M059J (cell line): ENCODE results near the gene SSH2. TPM values are rescaled to one million over a fixed set of nuclear protein-coding genes. Genes with fewer than 3 reads are reported as not detected.
"Not testable (repeated sequence)": the region's sequence is repeated elsewhere in the genome, so short reads cannot be mapped to it uniquely, and the experiment has no call there.

ENCODE experiments used
- DNase-seq: peaks from one replicate; pipeline ENCODE4 v3.0.0-alpha.2; 2012; ENCODE audit warnings: low read depth
- total RNA-seq: library from RNA; depleted of rRNA; stranded (reverse); fragments of >200 nt; shearing (Covaris generic); gene quantifications from 2 replicates; pipeline ENCODE4 v1.2.3, GENCODE V29; 2014; rRNA removed

SSH2 gene
- total RNA-seq, result 11.8 and 16.7 TPM in 2 replicates

- DNase-seq, result peak; percentile 90
Measured at GRCh38 chr17:29929533-29930408, at the start of gene SSH2. Gene SSH2, minus strand, starts transcription at chr17:29930228. Its CDS starts 228 bp downstream, at chr17:29930000.

GRCh38 chr17:29977836-29978235 is 47.8 kb upstream of the SSH2 start:
- peak; percentile 48 for DNase-seq

GRCh38 chr17:29973005-29973404 is 43.0 kb upstream of the SSH2 start:
- DNase-seq, result no peak

GRCh38 chr17:29972277-29972676 is 42.2 kb upstream of the SSH2 start:
- no peak for DNase-seq

DNA sequence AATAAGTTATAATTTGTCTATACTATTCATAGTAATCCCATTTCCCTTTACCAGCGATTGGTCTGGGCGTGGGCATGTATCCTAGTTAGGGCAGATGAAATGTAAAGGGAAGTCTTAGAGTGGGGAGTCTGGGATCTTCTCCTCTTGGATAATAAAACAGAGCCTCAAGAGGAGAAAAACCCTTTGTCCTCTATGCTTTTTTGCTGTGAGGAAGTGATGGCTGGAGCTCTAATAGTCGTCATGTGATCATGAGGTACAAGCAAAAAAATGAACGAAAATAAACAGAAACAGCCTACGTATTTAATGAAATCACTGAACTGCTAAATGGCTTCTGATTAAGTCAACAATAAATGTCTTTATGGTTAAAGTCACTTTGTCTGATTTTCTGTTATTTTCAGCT is 38.2 kb upstream of the SSH2 start:
- DNase-seq, result no peak

DNA sequence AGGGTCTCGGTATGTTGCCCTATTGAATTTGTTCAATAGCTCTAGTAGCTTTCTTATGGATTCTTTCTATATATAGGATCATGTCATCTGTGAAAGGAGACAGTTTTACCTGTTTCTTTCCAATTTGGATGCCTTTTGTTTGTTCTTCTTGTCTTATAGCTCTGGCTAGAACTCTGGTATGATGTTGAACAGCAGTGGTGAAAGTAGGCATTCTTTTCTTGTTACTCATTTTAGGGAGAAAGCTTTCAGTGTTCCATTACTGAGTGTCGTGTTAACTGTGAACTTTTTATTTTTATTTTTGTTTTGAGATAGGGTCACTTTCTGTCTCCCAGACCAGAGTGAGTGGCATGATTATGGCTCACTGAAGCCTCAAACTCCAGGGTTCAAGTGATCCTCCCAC is 32.6 kb upstream of the SSH2 start:
- DNase-seq, result peak; percentile 14

DNA sequence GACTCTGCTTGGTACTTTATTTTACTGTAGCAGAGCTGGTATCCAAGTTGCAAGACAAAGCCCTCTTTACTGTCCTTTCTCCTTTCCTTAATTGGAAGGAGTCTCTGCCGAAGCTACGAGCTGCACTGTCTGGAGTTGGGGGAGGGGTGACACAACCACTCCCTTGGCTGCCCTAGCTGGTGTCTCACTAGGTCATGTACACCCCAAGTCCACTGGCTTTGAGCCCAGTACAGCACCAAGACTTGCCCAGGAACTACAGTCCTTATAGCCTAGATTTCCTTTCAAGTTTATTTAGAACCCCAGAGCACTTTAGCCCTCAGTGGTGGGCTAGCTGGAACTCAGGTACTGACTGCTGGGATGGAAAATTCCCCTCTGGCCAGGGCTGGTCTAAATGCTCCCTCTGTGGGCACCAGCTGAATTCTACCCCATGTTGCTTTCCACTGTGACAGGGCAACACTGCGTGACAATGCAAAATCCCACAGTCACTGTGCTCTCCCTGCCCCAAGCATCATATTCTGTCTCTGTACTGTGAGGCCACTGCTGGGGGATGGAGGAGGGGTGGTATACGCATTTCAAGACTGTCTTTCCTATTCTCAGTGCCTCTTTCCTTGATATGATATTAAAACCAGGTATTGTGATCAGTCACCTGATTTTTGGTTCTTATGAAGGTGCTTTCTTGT is 29.8 kb upstream of the SSH2 start:
- no peak for DNase-seq

GRCh38 chr17:29958947-29959657 is 29.1 kb upstream of the SSH2 start:
- peak; percentile 92 for DNase-seq

GRCh38 chr17:29957488-29957887 is 27.5 kb upstream of the SSH2 start:
- not testable (repeated sequence) for DNase-seq

GRCh38 chr17:29956225-29956624 is 26.2 kb upstream of the SSH2 start:
- DNase-seq, result no peak

- DNase-seq, result no peak
Measured at GRCh38 chr17:29954405-29954804, 24.4 kb upstream of the SSH2 start.

DNA sequence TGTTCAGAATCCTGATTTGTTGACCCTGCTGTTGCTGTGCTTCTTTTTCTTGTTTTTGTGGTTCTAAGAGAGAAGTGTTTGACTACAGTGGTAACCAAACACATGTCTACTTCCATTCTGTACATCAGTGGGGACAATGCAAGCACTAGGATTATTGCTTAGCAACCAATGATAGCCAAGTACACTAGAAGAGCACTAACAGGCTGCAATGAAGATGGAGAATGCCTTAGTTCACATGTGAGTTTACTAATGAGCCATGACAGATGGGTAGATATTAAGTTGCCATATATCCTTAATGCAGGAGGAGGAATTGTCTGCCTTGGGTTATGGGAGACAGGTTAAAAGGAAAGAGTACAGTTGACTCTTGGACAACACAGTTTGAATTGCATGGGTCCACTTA is 19.7 kb upstream of the SSH2 start:
- no peak for DNase-seq

DNA sequence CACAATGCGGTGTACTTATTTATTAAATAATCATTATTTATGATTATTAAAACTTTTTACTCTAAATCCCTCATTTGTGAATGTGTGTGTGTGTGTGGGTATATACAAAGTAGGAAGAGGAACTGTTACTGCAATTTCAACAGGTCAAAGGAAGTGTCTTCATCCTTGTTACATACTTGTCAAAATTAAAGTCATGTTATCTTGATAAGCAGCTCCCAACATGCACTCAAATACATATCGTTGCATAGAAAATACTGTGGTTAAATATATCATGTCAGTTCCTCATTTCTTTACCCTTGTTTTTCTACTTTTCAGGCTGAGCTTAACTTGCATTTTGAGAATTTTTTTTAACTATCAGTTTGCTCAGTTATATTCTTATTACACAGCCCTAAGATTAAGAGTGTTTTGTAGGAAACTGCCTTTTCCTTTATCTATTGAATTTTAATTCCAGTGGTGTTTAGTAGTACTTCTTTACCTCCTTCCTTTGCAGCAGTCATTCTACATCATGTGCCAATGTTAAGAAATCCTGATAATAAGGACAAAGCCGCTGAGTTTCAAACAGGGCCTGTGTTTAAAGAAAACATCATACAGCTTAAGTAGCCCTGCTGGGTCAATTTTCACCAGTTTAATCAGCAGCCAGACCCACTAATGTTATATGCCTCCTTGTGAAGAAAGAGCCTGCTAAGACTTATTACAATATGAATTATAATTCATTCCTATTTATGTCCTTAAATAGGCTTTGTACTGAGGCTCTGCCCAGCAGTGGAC is 18.6 kb upstream of the SSH2 start:
- no peak for DNase-seq

GRCh38 chr17:29945281-29945680 is 15.3 kb upstream of the SSH2 start:
- no peak for DNase-seq

DNA sequence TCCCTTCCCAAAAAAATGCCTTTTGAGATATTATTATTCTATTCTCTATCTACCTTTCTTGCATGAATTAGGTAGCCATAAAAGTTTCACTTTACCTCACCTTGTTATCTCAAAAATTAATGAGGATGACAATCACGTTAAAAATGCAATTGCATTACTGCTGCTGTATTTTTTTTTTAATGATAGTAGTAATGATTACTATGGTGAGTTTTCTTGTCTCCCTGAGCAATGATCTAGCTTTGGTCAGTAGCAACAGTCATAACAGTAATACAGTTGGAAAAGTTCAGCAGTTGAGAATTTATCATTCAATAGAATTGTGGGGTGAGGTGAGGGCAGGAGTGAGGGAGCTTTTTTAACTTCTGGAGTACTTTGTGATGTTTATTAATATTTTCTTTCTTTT is 11.3 kb upstream of the SSH2 start, which contains the start of gene EFCAB5:
TSS of gene EFCAB5 (plus strand) at position 301 of the 400 bp plus-strand sequence. CDS start 163 bp downstream, outside the sequence.
- DNase-seq, result no peak

DNA sequence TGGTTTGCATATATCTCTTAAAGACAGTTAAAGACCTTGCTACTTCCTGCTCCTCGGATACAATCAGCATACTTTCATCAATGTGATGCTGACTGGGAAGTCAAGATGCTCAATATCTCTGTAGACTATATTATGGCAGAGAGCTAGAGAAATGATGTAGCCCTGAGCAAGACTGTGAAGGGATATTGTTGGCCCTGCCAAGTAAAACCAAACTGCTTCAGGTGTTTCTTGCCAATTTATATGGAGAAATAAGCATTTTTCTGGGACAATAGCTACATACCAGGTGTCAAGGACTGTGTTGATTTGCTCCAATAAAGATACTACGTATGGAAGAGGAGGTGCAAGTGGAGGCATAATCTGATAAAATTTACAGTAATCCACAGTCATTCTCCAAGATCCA is 6.7 kb upstream of the SSH2 start:
- no peak for DNase-seq

DNA sequence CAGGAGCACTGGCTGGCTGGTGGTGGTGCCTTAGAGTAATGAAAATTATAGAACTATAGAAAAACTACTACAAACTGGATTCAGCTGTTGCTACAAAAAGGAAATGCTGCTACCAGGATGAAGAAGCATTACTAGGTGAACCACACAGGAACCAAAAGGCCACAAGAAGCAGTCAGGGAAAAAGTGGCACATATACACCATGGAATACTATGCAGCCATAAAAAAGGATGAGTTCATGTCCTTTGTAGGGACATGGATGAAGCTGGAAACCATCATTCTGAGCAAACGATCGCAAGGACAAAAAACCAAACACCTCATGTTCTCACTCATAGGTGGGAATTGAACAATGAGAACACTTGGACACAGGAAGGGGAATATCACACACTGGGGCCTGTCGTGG is 5.9 kb upstream of the SSH2 start:
- DNase-seq, result not testable (repeated sequence)

- peak; percentile 49 for DNase-seq
Measured at GRCh38 chr17:29933379-29933778, 3.4 kb upstream of the SSH2 start.

- peak; percentile 82 for DNase-seq
Measured at GRCh38 chr17:29931231-29931932, 1.4 kb upstream of the SSH2 start.

DNA sequence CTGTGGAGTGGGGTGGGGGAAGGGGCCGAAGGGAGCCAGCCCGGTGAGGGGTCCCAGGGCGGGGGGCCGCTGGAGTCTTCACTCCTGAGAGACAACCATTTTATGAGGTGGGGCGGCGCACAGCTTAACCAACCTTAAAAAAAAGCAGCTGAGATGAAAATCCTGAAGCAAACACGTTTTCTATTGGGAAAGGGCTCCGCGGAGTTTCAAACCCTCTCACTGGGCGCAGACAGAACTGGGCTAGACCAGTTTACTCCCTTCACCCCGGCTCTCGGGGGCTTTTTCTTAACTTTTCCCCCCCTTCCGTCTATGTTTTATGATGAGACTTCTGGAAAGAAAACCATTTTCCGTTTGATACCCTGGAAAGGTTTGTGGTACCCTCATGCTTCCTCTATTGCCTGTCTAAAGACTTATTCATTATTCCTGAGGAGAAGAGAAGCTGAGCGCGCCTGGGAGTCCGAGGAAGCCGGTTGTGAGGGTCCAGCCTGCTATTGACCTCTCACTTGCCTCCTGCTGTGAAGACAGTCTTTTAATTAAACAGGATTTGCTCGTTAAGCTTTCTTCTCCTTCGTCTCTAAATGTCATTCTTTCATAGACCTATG is 482 bp upstream of the SSH2 start:
- DNase-seq, result no peak
